Right renal cortex interstitium (tissue), 3 donors: ENCODE results near the gene PMPCA. TPM values are rescaled to one million over a fixed set of nuclear protein-coding genes. Genes with fewer than 3 reads are reported as not detected.

Experiments
- DNase-seq, 3 donors: peaks; one replicate each; pipeline ENCODE4 v3.0.0-alpha.2; 2013; ENCODE audit warnings: low read depth in 3 of 3, low spot score in 2 of 3
- polyA plus RNA-seq, 3 donors: library from polyadenylated mRNA; unstranded; fragments of 120-200 nt; gene quantifications; one replicate each; pipeline ENCODE4 v1.2.1, GENCODE V29; 2013; ENCODE audit not compliant: insufficient read length in 3 of 3

The PMPCA gene
- polyA plus RNA-seq, 3 donors, result 66.9 to 70.7 (median 69.3) TPM

DNA sequence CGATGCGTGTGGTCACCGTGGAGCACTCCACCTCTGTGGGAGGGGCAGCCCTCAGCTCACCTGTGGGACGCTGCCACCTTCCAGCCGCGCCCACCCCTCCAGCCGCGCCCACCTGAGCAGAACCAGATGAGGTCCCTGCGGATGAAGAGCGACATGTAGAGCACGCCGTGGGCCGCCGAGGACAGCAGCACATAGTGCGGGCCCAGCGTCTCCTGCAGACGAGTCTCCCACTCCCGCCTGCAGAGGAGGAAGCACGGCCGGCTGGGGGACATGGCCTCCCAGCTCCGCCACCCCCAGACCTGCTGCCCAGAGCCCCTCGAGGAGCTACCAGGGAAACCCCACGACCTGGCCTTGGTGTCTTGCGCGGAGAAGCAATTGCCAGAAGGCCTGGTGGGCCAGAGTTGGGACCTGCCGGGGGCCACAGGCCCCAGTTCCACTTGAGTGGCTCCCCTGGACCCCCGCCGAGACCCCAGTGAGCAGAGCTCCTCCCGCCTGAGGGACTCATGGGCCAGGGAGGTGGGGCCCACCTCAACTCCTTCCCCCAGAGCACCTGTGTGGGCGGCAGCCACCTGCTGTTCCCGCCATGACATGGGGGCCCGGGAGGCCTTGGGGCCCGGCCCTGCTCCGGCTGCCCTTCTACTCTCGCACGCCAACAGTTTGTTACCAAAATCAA, 22.7 kb downstream of the PMPCA start:
- no peak for DNase-seq

DNA sequence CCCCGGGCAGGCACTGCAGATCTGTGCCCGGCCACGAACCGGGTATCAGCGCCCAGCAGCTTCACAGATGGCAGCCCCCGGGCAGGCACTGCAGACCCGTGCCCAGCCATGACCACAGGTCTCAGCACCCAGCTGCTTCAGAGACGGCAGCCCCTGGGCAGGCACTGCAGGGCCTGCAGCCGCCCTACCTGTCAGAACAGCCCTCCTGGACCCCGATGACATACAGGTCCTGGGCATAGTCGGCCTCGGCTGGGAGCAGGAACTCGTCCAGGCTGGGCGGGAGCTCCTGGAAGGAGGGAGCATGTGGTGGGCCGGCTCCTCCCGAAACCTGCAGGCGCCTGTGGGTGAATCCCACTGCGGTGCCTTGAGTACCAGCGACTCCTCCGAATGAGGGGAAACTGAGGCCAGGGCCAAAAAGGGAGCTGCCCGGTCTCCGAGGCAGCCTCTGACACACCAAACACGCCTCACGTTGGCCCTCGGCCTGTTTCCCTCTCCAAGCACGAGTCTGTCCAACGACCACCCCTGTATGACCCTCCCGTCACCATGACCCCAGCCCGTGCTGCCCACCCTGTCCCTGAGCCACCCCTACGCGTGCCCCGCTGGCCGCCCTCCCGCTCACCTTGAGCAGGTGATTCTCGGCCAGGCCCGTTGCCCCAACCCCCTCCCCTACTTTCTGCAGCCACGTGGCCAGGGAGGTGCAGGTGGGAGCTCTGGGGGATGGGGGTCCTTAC, 23.6 kb downstream of the PMPCA start:
- no peak for DNase-seq

DNA sequence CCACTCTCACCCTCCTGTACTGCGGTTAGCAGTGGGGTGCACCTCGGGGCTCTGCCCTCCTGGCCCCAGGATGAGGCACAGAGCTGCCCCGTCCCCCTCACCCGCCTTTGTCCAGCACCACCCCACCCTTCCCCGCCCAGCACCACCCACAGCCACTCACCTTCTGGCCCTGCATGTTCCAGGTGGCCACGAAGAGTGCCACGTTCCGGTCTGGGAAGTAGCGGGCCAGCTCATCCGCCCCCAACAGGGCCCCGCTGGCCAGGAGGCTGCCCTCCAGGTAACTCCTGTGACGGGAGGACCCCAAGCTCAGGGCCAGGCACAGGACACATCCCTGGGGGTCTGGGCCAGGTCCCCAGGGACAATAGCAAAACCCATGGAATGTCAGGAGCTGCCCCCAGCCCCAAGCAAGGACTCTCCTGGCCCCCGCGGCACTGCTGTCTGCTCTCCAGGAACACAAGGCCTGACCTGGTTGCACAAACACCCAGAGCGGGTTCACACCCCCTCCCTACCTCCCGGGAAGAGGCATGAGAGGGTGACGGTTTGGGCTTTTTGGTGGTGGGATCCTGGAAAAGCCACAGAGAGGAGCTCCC, 24.2 kb downstream of the PMPCA start:
- DNase-seq, result no peak

DNA sequence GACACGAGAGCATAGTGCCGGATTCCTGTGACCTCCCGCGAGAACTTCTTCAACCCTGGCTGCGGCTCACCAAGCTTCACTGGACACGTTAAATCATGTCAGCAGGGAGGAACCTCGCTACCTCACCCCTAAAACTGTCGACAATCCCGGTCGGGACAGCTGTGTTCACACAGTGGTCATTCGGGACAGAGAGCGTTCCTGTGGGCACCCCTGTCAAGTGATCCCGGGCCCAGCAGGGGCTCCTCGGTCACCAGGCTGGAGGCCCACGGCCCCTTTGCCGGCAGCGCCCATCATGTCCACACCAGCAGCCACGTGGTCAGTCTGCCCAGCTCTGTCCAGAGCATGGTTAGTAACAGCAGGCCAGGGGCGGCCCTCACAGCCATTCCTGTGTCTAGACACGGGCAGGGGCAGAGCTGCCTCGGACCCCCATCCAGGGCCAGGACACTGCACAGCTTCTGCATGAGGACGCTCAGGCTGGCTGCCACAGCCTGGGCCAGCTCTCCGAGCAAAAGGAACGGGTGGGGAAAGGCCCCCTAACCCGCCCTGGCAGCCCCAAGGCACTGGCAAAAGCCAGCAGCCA, 25.7 kb downstream of the PMPCA start:
- DNase-seq, result no peak

DNA sequence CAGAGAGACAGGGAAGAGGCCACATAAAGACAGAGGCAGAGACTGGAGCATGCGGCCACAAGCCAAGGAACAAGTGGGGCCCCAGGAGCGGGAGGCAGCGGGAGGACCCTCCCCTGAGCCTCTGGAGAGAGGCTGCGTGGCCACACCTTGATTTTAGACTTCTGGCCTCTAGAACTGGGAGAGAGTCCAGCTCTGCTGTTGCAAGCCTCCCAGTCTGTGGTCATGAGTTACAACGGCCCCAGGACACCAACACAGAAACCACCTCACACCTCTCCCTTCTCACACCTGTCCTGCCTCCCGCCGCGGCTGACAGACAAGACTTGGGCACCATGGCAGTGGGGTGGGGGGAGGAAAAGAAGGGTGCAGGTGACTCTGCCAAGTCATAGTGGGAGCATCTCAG, 27.0 kb downstream of the PMPCA start:
- no peak for DNase-seq

DNA sequence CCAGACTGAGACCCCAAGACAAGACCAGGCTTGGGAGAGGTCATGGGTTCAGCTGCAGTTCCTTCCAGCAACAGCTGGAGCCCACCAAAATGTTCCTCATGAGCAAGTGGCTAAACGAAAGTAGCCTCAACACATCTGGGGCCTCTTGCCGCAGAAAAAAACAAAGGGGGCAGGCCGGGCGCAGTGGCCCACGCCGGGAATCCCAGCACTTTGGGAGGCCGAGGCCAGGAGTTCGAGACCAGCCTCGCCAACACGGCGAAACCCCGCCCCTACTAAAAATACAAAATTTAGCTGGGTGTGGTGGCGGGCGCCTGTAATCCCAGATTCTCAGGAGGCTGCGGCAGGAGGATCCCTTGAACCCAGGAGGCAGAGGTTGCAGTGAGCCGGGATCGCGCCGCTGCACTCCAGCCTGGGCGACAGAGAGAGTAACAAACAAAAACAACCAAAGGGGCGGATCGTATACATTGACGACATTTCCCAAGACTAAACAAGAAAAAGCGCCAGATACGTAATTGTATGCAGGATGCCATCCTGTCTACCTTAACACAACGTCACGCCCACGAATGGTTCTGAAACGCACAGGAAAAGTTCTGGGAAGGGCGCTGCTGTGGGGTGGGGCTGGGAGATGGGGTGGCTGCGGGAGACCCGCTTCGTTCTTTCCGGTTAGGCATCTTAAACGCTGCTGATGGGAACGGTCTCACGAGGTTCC, 27.5 kb downstream of the PMPCA start:
- no peak for DNase-seq

DNA sequence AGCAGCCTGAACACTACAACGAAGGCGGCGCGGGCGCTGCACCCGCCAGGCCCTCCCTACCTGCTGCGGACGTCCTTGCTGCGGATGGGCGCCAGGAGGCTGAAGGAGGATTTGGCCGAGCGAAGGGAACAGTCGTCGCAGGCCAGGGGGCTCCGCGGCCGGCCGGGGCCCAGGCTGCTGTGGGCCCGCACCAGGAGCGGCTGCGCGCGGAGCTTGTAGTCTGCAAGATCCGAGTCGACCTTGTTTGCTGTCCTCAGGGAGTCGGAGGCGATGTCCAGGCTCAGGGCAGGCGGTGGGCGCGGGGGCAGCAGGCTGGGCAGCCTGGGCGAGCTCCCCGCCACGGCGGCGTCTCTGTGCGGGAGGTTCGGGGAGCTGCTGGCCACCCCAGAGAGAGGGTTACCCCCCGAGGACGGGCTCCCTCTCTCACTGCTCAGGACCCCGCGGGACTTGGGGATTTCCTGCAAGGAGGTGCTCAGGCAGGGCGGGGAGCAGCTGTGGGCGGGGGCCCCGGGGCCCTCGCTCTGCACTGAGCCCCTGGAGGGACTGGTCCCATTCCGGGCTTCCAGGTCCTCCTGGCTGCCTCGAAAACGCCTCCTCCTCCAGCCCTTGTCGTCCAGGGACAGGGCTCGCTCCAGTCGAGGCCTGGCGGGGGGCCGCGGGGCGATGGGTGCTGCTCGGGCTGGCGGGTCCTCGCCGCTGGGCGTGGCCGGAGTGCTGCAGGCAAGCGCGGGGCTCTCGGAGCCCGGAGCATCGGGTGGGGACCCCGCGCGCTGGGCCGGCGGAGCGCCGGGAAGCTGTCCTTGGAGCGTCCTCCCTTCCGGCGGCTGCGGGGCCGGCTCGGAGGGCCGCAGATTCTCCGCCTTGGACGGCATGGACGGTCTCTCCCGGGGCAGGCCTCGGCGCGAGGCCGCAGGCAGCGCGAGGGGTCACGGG, 28.4 kb downstream of the PMPCA start:
- DNase-seq, result no peak

DNA sequence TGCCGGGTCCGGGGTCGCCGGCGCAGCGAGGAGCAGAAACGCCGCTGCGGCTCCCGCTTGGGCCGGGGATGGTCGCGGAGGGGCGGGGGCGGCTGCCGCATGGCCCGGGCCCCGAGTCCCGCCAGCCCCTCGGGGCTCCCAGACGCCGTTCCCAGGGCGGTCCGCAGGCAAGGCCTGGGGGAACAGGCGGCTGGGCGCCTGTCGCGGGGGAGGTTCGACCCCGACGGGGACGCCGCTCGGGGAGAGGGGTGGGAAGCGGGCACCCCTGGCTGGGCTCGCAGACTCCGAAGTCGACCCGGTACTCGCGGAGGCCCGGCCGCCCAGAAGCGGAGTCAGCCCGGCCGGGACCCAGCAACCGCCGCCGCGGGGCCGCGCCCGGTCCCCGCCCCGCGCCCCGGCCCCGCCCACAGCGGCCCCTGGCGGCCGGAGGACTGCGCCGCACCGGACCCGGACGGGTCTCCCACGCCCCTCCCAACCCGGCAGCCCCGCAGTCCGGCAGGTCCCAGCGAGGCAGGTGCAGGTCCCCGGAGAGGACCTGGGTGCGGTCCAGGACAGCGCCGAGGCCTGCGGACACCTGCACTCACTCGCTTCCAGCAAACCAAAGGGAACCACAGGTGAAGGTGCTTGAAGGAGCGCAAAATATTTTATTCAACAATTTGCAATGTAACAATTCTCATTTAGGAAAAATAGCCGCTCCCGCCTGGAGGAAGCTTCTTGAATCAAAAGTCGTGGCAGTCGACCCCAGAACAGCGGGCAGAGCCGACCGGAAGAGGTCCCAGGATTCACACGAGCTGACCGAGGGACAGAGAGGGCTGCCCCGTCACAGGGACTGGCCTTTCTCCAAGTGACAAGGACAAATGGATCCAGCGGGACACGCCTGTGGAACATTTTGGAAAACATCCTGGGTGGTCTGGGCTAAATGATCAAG, 29.3 kb downstream of the PMPCA start, which contains the start of gene INPP5E:
INPP5E (minus strand) TSS at position 365 of the 928 bp plus-strand sequence. CDS start 426 bp downstream, outside the sequence.
- DNase-seq, result peak; percentile 16 to 52 (median 37)

DNA sequence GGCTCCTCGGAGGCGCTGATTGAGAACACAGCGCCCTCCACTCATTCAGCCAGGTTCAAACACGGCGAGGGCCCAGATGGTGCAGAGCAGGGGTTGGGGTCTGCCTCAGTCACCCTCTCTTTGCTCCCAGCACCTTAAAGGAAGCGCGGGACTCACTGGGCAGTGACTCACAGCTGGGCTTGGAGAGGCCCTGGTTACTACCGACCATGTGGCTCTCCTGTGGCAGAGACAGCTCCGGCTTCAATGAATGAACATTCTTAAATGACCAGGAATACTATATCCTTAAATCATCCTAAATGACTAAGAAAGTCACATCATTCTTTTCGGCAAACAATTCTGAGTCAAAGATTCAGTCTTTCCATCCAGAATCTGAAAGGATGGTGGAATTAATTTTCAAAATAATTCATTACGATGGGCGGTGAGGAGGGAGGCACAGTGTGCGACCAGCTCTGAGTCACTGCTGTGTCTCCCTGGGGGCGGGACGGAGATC, 30.8 kb downstream of the PMPCA start:
- DNase-seq, result no peak

DNA sequence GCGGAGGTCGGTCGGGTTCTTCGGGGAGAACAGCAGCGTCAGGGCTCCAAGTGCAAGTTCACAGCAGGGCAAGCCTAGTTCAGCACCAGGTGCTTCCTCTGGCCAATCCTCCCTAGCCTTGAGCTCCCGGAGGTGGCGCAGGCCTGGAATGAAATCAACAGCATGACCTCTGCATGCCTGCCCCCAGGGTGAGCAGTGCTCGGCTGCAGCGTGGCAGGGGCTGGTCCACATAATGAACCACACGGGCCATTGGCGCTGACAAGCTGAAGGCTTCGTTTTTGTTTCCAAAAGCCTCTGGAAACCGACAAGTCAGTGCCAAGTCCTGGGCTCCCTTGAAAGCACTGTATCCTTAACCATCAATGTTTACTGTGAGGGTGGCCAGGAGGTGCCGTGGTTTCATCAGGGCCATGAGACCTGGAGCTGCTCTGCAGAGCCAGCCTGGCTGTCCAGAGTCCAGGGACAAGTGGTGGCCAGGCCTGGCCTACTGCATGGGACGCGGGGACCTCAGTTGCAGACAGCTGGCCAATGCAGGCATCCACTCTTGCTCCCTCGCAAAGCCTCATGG, 31.3 kb downstream of the PMPCA start:
- DNase-seq, result no peak

DNA sequence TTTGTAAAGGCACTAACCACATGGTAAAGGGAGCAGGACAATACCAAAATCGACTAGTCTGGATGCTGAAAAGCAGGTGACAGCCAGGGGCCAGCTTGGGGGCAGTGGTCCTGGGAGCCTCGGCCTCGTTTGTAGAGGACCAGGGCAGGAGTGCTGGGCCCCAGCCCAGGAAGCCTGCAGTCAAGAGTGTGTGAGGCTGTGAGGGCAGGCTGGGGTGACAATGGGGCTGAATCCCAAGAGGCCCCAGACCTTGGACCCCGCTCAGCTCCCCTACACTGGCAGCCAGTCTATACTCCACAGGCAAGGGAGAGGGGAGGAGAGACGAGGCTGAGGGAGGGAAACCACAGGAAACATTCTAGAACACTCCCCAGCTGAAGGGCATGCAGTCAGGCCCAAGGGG, 31.8 kb downstream of the PMPCA start:
- no peak for DNase-seq

DNA sequence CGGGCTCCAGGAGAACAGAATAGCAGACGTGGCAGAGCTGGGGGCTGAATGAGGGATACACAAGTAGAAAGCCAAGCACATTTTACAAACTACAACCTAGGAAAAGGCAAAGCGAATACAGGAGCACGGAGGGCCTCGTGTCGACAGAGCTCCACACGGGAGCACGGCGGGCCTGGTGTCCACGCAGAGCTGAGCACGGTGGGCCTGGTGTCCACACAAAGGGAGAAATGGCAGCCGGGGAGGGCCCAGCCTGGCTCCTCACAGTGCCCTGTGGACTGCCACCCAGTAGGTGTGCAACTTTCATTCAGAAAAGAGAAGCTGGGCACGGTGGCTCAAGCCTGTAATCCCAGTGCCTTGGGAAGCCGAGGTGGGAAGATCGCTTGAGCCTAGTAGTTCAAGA, 32.6 kb downstream of the PMPCA start:
- no peak for DNase-seq

DNA sequence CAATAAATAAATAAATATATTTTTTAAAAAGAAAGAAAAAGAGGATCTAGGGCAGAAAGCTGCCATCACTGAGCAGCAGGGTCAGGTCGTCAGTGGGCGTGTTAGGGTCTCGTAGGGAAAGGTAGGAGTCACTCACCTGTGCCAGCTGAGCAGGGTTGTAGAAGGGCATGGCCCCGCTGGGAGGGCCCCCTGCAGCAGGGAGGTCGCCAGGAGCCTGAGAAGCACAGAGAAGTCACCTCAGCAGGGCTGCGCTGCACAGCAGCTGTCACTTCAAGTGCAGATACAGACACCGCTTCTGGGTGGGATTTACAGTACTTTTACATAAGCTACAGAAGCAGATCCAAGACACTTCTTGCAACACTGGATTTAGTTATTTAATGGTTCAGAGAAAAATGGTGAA, 33.2 kb downstream of the PMPCA start:
- no peak for DNase-seq

DNA sequence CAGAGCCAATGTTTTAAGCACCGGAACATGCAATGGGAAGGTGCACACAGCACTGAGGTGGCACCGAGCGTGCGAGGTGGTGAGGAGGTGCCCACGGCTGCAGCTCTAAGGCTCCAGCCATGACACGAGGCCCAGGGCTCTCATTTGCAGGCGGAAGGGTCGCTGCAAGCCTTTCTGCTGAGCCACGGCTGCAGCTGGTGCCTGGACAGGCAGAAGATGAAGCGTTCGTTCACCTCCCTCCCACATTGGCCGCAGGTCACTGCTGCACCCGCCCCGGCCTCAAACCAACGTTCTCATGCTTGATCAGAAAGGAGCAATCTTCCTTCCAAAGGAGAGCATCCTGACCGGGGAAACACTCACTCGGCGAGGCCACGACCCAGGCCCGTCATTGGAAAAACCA, 33.6 kb downstream of the PMPCA start:
- no peak for DNase-seq

DNA sequence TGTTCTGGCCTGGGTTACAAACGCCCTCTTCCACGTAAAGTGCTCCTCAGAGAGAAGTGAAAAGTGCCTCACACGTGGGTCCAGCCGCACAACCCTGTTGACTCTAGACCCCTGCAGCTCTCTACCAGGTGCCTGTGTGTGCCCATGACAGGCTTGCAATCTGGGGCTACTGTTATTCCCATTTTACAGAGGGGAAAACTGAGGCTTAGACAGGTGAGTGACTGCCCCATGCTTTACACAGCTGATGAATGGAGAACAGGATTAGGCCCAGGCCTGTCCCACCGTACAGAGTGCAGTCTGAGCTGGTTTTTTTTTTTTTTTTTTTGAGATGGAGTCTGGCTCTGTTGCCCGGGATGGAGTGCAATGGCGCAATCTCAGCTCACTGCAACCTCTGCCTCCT, 35.3 kb downstream of the PMPCA start:
- DNase-seq, result no peak

DNA sequence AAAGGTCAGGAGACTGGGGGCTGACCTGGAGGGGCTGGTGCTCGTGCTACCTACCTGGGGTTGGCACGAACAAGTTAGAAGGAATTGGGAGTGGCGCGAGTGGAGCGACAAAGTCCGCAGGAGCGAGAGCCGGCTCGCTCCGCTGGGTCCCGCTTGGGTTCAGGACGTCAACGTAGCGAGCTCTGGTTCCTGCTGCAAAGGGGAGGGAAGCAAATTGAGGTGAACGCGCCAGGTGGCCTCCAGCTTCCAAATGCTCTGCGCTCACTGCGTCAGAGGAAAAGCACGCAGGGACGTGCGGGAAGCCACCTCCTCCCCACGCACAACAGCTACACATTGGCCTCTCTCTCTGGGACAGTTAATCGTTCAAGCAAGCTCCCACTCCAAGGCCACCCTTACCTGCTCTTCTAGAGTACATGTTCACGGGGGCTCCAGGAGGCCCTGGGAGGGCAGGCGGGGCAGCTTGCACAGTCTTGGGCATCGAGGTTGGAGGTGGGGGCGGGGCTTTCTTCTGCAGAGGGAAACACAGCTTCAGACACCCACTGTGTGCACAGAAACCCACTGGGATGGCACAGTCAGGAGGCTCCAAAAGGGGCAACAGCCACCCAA, 36.8 kb downstream of the PMPCA start:
- DNase-seq, result no peak

DNA sequence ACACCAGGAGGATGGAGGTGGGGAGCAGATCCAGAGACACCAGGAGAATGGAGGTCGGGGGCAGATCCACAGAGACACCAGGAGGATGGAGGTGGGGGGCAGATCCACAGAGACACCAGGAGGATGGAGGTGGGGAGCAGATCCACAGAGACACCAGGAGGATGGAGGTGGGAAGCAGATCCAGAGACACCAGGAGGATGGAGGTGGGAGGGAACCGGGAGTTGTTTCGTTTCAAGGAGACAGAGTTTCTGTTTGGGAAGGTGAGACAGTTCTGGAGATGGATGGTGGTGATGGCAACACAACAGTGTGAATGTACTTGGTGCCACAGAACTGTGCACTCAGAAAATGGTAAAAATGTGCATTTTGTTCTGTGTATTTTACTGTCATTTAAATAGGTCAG, 38.2 kb downstream of the PMPCA start:
- no peak for DNase-seq
